Heart right ventricle (tissue), 16 donors: ENCODE results near the gene CRYGS. TPM values are rescaled to one million over a fixed set of nuclear protein-coding genes. Genes with fewer than 3 reads are reported as not detected.
"Not testable (repeated sequence)": the region's sequence is repeated elsewhere in the genome, so short reads cannot be mapped to it uniquely, and the experiment has no call there.

Source experiments
- ATAC-seq, 8 donors: fragments of 200-7000 bp; cut with Tn5 transposase; one replicate each; pipeline ENCODE4 v1.9.1; 2020; ENCODE audit warnings: mild to moderate bottlenecking in 8 of 8, moderate library complexity in 8 of 8, moderate number of reproducible peaks in 1 of 8
- DNase-seq, 2 donors: peaks; one replicate each; pipeline ENCODE4 v3.0.0-alpha.2; 2020
- H3K27ac ChIP-seq, 10 donors: fragments of 200-600 bp; sonication (generic) in 2 of 10; one replicate each; pipeline versions ENCODE4 v1.5.0 to v1.8.0; 2020 to 2022; ENCODE audit warnings: mild to moderate bottlenecking in 3 of 10
- H3K27me3 ChIP-seq, 7 donors: fragments of 200-600 bp; one replicate each; pipeline ENCODE4 v1.8.0; 2021 to 2022; ENCODE audit warnings: mild to moderate bottlenecking in 2 of 7
- H3K36me3 ChIP-seq, 9 donors: fragments of 200-600 bp; sonication (generic) in 1 of 9; one replicate each; pipeline versions ENCODE4 v1.5.0 to v1.8.0; 2020 to 2022; ENCODE audit warnings: mild to moderate bottlenecking in 2 of 9
- H3K4me1 ChIP-seq, 9 donors: fragments of 200-600 bp; sonication (generic) in 1 of 9; one replicate each; pipeline versions ENCODE4 v1.5.0 to v1.8.0; 2020 to 2022; ENCODE audit warnings: mild to moderate bottlenecking in 4 of 9
- H3K4me3 ChIP-seq, 10 donors: fragments of 200-600 bp; sonication (generic) in 2 of 10; one replicate each; pipeline versions ENCODE4 v1.5.0 to v1.8.0; 2020 to 2022; ENCODE audit warnings: mild to moderate bottlenecking in 7 of 10, moderate library complexity in 2 of 10
- H3K9me3 ChIP-seq, 11 donors: fragments of 200-600 bp in 10 of 11; sonication (generic) in 2 of 11; one replicate each; pipeline versions ENCODE4 v1.5.0 to v1.8.0; 2013 to 2022; ENCODE audit warnings: mild to moderate bottlenecking in 2 of 11, control low read depth in 1 of 11, moderate library complexity in 1 of 11
- WGBS, 2 donors: extraction: QIAGEN DNeasy Blood & Tissue Kit; methylation state at CpG; one replicate each; pipeline ENCODE4 v1.1.7; 2013; ENCODE audit warnings: inconsistent platforms in 1 of 2; 5-methylcytosine and 5-hydroxymethylcytosine counted together
- intact Hi-C, 10 donors: fragments of 100-400 bp; cut with DNase I; formaldehyde crosslinking; loops; one replicate each; pipeline versions ENCODE4 v1.11.1 to v1.14.2; 2022
- polyA plus RNA-seq, 2 donors: library from polyadenylated mRNA; stranded (reverse); fragments of 200-250 nt; gene quantifications; one replicate each; pipeline ENCODE4 v1.2.3, GENCODE V29; 2013
- total RNA-seq, 10 donors: library from RNA; stranded (reverse); fragmentation: NEBNext Ultra II Directional in 3 of 10; extraction: Animal tissue kit (Norgen Biotek cat#: 25700) in 3 of 10; gene quantifications; one replicate each; pipeline versions ENCODE4 v1.2.1 to v1.2.4, GENCODE V29; 2021 to 2023
- TF ChIP-seq, protein P1 (sequence below), 9 donors: fragments of 200-600 bp; sonication (generic) in 2 of 9; IDR thresholded peaks; one replicate each; pipeline versions ENCODE4 v1.5.0 to v1.8.0; 2021 to 2022; ENCODE audit warnings: antibody characterized with exemption in 9 of 9, mild to moderate bottlenecking in 5 of 9, moderate library complexity in 1 of 9
- donor health status: Arrhythmogenic right ventricular cardiomyopathy.
- donor health status: ischemic (EF 13 %, LVEDD 7.1; RV severe dilation, severe dysfunction).
- donor health status: healthy with polysubstance abuse.
- donor health status: DM: no; HTN: yes; CAD: no.
- donor health status: DM: no; HTN: no; CAD: no.
- donor health status: ischemic (EF 25% LVEDD 6.9; RV normal size, moderate dysfunction).
- donor health status: ischemic (EF 25% LVEDD 5.7; RV mildly dilated, moderate dysfunction).
- donor health status: healthy.
- donor health status: DM: yes; HTN: yes; CAD: no.
- donor health status: Ischemic cardiomyopathy.
- donor health status: ischemic (EF 35%, LVEDD 5.7; RV mildly dilated, moderate dysfunction).
- donor health status: nonischemic (EF 11% LVEDD 7.7; RV severe dilation, severe dysfunction).
- donor health status: DM: yes; HTN: yes; CAD: no.
- donor health status: PGD.
- donor health status: ischemic (EF 29% LVEDD 5.4; RV normal size, mild dysfunction).
- donor health status: nonischemic (EF 23%, LVEDD 6.1; RV moderate dilation, normal function).

Gene CRYGS
- total and polyA plus RNA-seq, 12 donors = 0.28 to 8.9 (median 1.1) TPM

DNA sequence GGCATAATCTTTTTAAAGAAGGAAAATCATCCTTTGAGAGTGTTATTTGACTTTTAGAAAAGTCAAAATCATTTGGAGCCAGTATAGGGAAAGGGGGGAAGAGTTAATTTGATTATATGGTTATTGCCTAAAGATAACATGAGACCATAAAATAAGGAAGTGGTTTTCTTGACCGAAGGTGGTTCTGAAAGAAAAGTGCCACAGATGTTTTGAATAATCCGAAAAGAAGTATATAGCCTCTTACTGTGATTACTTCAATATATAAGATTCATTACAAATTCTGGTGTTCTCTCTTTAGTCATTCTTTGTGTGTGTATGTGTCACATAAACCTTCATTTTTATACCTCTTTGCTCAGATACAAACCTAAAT is 27.4 kb upstream of the CRYGS start:
- H3K36me3 ChIP-seq = peaks cover 0 to 47% (median 23%) of the 10 kb centered on the region in 9 donors
- no peak for ATAC-seq

DNA sequence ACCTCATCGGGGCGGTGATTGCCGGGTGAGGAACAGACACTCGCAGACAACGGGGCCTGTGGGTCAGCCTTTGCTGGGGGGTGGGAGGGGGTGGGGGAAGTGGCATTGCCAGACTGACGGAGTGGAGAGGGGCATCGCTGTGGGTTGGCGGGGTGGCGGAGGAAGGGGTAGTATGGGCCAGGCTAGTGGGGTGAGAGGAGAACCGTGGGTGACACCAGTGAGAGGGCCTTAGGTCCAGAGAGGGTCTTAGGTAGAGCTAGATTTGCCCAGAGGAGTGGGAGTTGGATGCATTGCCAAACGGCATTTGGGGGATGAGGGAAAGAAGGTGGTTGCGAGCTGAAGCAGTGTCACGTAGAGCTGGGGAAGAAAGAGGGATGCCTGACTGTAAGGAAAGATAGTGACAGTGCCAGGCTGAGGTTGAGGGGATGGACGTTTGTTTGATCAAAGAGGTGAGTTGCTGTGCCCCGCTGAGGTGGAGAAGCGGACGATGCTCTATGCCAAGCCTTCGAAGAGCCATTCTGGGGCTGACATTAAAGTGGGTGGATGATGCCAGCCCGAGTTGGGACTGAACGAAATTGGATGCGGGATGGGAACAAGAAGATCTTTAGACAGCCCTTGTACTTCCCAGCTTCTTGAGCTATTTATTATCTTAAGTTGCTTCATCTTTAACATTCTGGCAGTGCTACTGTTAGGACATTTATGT is 26.9 kb upstream of the CRYGS start:
- intact Hi-C loops = loop anchor here in 1 of 10 donors (5.0 kb wide), 1 partner anchor 211 kb away; the partner anchor contains the start of gene EIF4A2
- H3K4me3 ChIP-seq = peak overlapping the region; percentile 65 to 95 (median 86)

More for the DNA sequence above, 27.4 kb upstream of the CRYGS start:
- Histone ChIP-seq H3K4me3 (peak overlapping the region in 7 of 10 donors; percentile 77 to 92 (median 85)), H3K4me1 (peaks cover 0 to 36% (median 29%) of the 10 kb centered on the region in 9 donors), H3K27ac (peak overlapping the region in 1 of 10 donors; percentile 92), H3K27me3 (no peaks in the 10 kb centered on the region), H3K9me3 (no peaks in the 10 kb centered on the region)
- no peak for DNase-seq
- WGBS, 2 donors = 75 to 83% methylated on average over 2 of the region's 2 CpGs
- intact Hi-C loops = loop anchor here in 1 of 10 donors (5.0 kb wide), 1 partner anchor 211 kb away; the partner anchor contains the start of gene EIF4A2
- TF ChIP-seq, protein P1, sequence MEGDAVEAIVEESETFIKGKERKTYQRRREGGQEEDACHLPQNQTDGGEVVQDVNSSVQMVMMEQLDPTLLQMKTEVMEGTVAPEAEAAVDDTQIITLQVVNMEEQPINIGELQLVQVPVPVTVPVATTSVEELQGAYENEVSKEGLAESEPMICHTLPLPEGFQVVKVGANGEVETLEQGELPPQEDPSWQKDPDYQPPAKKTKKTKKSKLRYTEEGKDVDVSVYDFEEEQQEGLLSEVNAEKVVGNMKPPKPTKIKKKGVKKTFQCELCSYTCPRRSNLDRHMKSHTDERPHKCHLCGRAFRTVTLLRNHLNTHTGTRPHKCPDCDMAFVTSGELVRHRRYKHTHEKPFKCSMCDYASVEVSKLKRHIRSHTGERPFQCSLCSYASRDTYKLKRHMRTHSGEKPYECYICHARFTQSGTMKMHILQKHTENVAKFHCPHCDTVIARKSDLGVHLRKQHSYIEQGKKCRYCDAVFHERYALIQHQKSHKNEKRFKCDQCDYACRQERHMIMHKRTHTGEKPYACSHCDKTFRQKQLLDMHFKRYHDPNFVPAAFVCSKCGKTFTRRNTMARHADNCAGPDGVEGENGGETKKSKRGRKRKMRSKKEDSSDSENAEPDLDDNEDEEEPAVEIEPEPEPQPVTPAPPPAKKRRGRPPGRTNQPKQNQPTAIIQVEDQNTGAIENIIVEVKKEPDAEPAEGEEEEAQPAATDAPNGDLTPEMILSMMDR (IDR thresholded peaks at IDR 0.05) = no peak

GRCh38 chr3:186570096-186570940 is 26.1 kb upstream of the CRYGS start, which contains the start of gene DNAJB11:
Gene DNAJB11, plus strand, starts transcription at chr3:186570720. Its CDS starts 178 bp downstream, at chr3:186570898.
- Histone ChIP-seq H3K27me3 (no peaks in the 10 kb centered on the region), H3K4me3 (peak within 1 kb of the TSS; percentile 65 to 95 (median 86)), H3K36me3 (peaks cover 0 to 34% (median 11%) of the 10 kb centered on the region in 9 donors), H3K9me3 (no peaks in the 10 kb centered on the region), H3K4me1 (peaks cover 0 to 48% (median 42%) of the 10 kb centered on the region in 9 donors), H3K27ac (peak within 1 kb of the TSS; percentile 43 to 95 (median 91))
- TF ChIP-seq, protein P1 (IDR thresholded peaks at IDR 0.05) = no peak
- WGBS, 2 donors = 0% methylated on average over 59 of the region's 59 CpGs
- intact Hi-C loops = loop anchor here in 1 of 10 donors (5.0 kb wide), 1 partner anchor 212 kb away; the partner anchor contains the start of gene EIF4A2
- ATAC-seq (peak; percentile 94 to 97 (median 96)), DNase-seq (peak; percentile 98 to 99)

More for the DNA sequence above, 26.9 kb upstream of the CRYGS start:
- Histone ChIP-seq H3K36me3 (peaks cover 0 to 42% (median 17%) of the 10 kb centered on the region in 9 donors), H3K9me3 (no peaks in the 10 kb centered on the region), H3K27me3 (no peaks in the 10 kb centered on the region), H3K4me1 (peaks cover 0 to 41% (median 34%) of the 10 kb centered on the region in 9 donors), H3K27ac (peak overlapping the region in 9 of 10 donors; percentile 77 to 95 (median 91))
- TF ChIP-seq, protein P1 (IDR thresholded peaks at IDR 0.05) = no peak
- DNase-seq (no peak), ATAC-seq (peak in 1 of 8 donors; percentile 8)
- WGBS, 2 donors = 8 to 10% methylated on average over 21 of the region's 21 CpGs

DNA sequence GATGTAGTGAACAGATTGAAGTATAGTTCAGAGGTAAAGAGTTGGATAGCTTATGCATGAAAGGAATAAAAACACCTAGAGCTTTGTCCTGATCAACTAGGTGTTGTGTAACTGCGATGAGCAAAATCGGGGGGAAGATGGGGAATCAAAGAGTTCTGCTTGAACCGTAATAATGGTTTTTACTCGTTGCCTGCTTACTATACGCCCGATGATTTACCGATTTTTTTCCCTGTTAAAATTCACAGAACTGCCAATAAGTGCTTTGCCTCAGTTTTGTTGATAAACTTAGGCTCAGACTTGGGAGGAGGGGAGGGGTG is 25.6 kb upstream of the CRYGS start:
- 7 to 12% methylated on average over 7 of the region's 7 CpGs for WGBS, 2 donors
- Histone ChIP-seq H3K4me3 (peak overlapping the region in 9 of 10 donors; percentile 33 to 95 (median 82)), H3K36me3 (peaks cover 0 to 28% (median 10%) of the 10 kb centered on the region in 9 donors), H3K9me3 (no peaks in the 10 kb centered on the region), H3K4me1 (peaks cover 0 to 54% (median 45%) of the 10 kb centered on the region in 9 donors), H3K27me3 (no peaks in the 10 kb centered on the region), H3K27ac (peak overlapping the region in 7 of 10 donors; percentile 9 to 92 (median 58))
- TF ChIP-seq, protein P1 (IDR thresholded peaks at IDR 0.05) = no peak
- DNase-seq (no peak), ATAC-seq (no peak)
- intact Hi-C loops = loop anchor here in 2 of 10 donors (5.0 kb wide), 1 partner anchor 213 kb away; the partner anchor contains the start of gene EIF4A2 (in 2 of the 2)

GRCh38 chr3:186569361-186569760 is 25.2 kb upstream of the CRYGS start:
- Histone ChIP-seq H3K27ac (peak overlapping the region in 2 of 10 donors; percentile 9 to 92), H3K36me3 (peaks cover 0 to 25% (median 10%) of the 10 kb centered on the region in 9 donors), H3K4me3 (peak overlapping the region in 6 of 10 donors; percentile 77 to 92 (median 85)), H3K4me1 (peaks cover 0 to 56% (median 47%) of the 10 kb centered on the region in 9 donors)
- H3K9me3 ChIP-seq, DNase-seq, H3K27me3 ChIP-seq, ATAC-seq: not testable (repeated sequence)
- intact Hi-C loops = loop anchor here in 1 of 10 donors (5.0 kb wide), 1 partner anchor 213 kb away; the partner anchor contains the start of gene EIF4A2
- WGBS, 2 donors = 86 to 88% methylated on average over 11 of the region's 11 CpGs
